HG03439 (cell line): ENCODE data around the gene NOSIP.

Experiments
- ATAC-seq: cut with Tn5 transposase; IDR thresholded peaks from one replicate; pipeline ENCODE4 v1.9.1; 2021; ENCODE audit warnings: mild to moderate bottlenecking, moderate library complexity; ENCODE audit not compliant: unreplicated experiment

The NOSIP gene

GRCh38 chr19:49514151-49514550 is 66.2 kb downstream of the NOSIP start:
- no peak for ATAC-seq

GRCh38 chr19:49513746-49514118 is 66.6 kb downstream of the NOSIP start:
- no peak for ATAC-seq

GRCh38 chr19:49512970-49513745 is 67.2 kb downstream of the NOSIP start:
- ATAC-seq, result no peak

- no peak for ATAC-seq
These were observed 72.4 kb downstream of the NOSIP start for GRCh38 chr19:49507803-49508494.

- ATAC-seq, result no peak
These were observed 73.7 kb downstream of the NOSIP start for GRCh38 chr19:49506575-49507105.
